OCI-LY1 (cell line): ENCODE results near the gene NUFIP2.

Experiments used
- EZH2 ChIP-seq: fragments of 200-600 bp; sonication (generic), shearing (Covaris generic); IDR thresholded peaks from 2 replicates; pipeline ENCODE4 v1.8.0; 2017; ENCODE audit warnings: borderline replicate concordance, mixed run types, mild to moderate bottlenecking, antibody characterized with exemption, low read length, moderate library complexity, mixed read lengths
- TF ChIP-seq, protein P1 (sequence below): fragments of 200-600 bp; sonication (generic), shearing (Covaris generic); IDR thresholded peaks from 2 replicates; pipeline ENCODE4 v1.5.1; 2017; ENCODE audit warnings: mild to moderate bottlenecking, antibody characterized with exemption, low read length, moderate library complexity, mixed read lengths

DNA sequence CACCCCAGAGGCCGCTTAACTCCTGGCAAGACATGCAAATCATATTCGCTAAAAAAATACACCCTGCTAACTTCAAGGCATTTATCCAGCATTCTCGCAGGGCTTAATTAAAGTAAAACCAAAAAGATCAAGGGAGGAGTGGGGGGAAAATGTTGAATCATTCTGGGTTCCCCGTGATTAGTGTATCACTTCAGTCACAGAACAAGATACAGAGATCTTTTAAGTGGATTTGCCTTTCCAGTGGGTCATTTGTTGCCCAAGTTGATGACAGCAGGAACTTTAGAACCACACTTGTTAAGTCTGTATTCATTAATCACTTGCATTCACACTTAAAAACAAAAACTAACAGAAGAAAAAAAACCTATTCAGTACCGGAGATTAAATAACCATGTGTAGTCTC is 30.0 kb downstream of the NUFIP2 start:
- TF ChIP-seq, protein P1, sequence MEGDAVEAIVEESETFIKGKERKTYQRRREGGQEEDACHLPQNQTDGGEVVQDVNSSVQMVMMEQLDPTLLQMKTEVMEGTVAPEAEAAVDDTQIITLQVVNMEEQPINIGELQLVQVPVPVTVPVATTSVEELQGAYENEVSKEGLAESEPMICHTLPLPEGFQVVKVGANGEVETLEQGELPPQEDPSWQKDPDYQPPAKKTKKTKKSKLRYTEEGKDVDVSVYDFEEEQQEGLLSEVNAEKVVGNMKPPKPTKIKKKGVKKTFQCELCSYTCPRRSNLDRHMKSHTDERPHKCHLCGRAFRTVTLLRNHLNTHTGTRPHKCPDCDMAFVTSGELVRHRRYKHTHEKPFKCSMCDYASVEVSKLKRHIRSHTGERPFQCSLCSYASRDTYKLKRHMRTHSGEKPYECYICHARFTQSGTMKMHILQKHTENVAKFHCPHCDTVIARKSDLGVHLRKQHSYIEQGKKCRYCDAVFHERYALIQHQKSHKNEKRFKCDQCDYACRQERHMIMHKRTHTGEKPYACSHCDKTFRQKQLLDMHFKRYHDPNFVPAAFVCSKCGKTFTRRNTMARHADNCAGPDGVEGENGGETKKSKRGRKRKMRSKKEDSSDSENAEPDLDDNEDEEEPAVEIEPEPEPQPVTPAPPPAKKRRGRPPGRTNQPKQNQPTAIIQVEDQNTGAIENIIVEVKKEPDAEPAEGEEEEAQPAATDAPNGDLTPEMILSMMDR: no peak
- no peak for TF ChIP-seq EZH2
